ENCODE measurements around the gene ENTR1. TPM values are rescaled to one million over a fixed set of nuclear protein-coding genes. Genes with fewer than 3 reads are reported as not detected.

ENTR1 gene
- total and polyA plus RNA-seq, 2 of the 4 experiments (the other 2 are of a cell fraction), result 14.5 to 37.3 TPM

DNA sequence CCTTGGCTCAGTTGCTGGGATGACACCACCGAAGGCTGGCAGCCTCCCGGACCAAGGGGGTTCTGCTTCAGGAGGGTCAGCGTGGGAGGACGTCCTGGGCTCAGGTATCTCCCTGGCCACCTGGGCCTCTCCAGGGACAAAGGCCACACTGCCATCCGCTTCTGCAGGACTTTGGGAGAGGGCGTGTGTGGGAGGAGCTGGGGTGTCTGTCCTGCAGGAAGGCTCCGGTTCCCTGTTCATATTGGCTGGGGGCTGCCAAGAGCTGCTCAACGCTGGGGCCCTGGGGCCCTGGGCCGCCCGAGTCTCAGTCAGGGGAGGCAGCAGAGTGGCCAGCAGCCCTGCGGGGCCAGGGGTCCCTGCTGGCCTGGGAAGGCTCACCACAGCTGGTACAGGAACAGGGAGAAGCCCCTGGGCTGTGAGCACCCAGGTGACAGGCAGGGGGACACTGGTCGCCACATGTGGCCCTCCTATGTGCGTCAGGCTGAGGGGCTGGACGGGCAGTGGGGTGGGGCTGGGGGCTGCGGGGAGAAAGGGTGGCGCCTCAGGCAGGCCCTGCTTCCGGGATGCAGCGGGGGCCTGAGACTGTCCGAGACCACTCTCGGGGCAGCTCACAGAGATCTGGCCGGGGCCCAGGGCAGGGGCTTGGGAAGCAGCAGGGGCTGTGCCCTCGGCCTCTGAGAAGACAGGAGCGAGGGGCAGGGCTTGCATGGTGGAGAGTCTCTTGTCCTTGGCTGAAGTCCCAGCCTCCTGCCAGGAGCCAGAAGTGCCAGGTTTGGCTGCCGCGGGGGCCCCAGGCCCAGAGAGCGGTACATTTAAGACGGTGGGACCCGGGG is 32.0 kb downstream of the ENTR1 start:
- intact Hi-C loops (cut with micrococcal nuclease) (no loop called here), dilution Hi-C loops (cut with HindIII; ENCODE audit: low sequenced_read_pairs, unreplicated experiment) (no loop called here), in situ Hi-C loops (cut with MboI; ENCODE audit: low sequenced_read_pairs) (no loop called here)
- Histone ChIP-seq H2AFZ (replicated peaks; ENCODE audit: low read length, poor library complexity) (no peak overlapping the region), H2BK15ac (ENCODE audit: low read depth, low read length) (no peak overlapping the region), H3K4me1 (ENCODE audit: control insufficient read depth, insufficient read depth, low read length) (no peaks in the 10 kb centered on the region; the same call in 1 of the 2 replicates), H3K9me1 (ENCODE audit: insufficient read depth, low read length) (no peaks in the 10 kb centered on the region), H3K9ac (ENCODE audit: low read depth, low read length) (no peak overlapping the region), H3K18ac (ENCODE audit: low read depth, low read length) (no peak overlapping the region), H3K27ac (ENCODE audit: insufficient read depth, low read length) (no peak overlapping the region), H2BK120ac (ENCODE audit: low read depth, low read length) (no peak overlapping the region), H4K20me1 (ENCODE audit: insufficient read depth, low read length) (no peaks in the 10 kb centered on the region), H3K9me3 (ENCODE audit: control insufficient read depth, insufficient read depth, low read length) (no peaks in the 10 kb centered on the region), H2BK20ac (ENCODE audit: low read depth, low read length) (no peak overlapping the region), H4K8ac (ENCODE audit: low read depth in 2 of 2, low read length in 2 of 2) (no peak overlapping the region), H3K36me3 (ENCODE audit: control insufficient read depth, insufficient read depth, low read length) (peaks cover 40% of the 10 kb centered on the region), H3K79me1 (ENCODE audit: low read depth in 1 of 2, low read length in 2 of 2) (no peaks in the 10 kb centered on the region), H3K14ac (replicated peaks; ENCODE audit: low read depth, low read length) (no peak overlapping the region), H3K4me3 (ENCODE audit: insufficient read depth, low read depth, low read length) (no peak overlapping the region), H2BK5ac (ENCODE audit: low read depth, low read length, poor library complexity, severe bottlenecking) (no peak overlapping the region), H4K5ac (ENCODE audit: low read depth, low read length) (no peak overlapping the region), H3K4ac (ENCODE audit: low read depth, low read length) (no peak overlapping the region), H4K91ac (ENCODE audit: insufficient read depth, low read depth, low read length) (no peak overlapping the region), H3K56ac (ENCODE audit: extremely low read depth, insufficient read depth, low read length) (no peak overlapping the region), H2AK9ac (replicated peaks; ENCODE audit: low read depth, low read length, poor library complexity) (no peak overlapping the region), H3K23ac (ENCODE audit: low read depth, low read length) (no peak overlapping the region), H3K27me3 (ENCODE audit: control insufficient read depth, insufficient read depth, low read length) (no peaks in the 10 kb centered on the region), H2AK5ac (ENCODE audit: low read depth, low read length) (no peak overlapping the region), H3K4me2 (ENCODE audit: low read depth, low read length) (no peak overlapping the region)
- DNase-seq (no peak), ATAC-seq (ENCODE audit: low read depth) (no peak)
- POLR2A ChIA-PET (ENCODE audit: unreplicated experiment), result no interaction called here
- TF ChIP-seq, protein P1, sequence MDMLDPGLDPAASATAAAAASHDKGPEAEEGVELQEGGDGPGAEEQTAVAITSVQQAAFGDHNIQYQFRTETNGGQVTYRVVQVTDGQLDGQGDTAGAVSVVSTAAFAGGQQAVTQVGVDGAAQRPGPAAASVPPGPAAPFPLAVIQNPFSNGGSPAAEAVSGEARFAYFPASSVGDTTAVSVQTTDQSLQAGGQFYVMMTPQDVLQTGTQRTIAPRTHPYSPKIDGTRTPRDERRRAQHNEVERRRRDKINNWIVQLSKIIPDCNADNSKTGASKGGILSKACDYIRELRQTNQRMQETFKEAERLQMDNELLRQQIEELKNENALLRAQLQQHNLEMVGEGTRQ (IDR thresholded peaks at IDR 0.05; ENCODE audit: low read depth, low read length), result no peak
- CTCF ChIA-PET, result no interaction called here
- WGBS, 2 experiments (ENCODE audit: extremely low coverage in 2 of 2, insufficient read length in 1 of 2), result 91% methylated on average over 13 of the region's 28 CpGs; no CpG with 5 or more reads in 1 of the 2 experiments
- no TSS peak for BruUV-seq (replicated peaks)

Data from IMR-90 (cell line).